SK-N-SH treated with all-trans-retinoic acid at 6 μM for 48 hours (cell line): ENCODE measurements around the gene GDI2.

Source experiments
- ATAC-seq: fragments of 200-7000 bp; cut with Tn5 transposase; 3 replicates; pipeline ENCODE4 v1.9.1; 2020; ENCODE audit warnings: mild to moderate bottlenecking, moderate library complexity
- ARNTL ChIP-seq: fragments of 450-650 bp; formaldehyde crosslinking; IDR thresholded peaks from 2 replicates; pipeline ENCODE4 v1.5.0; 2020; ENCODE audit warnings: low read depth, mild to moderate bottlenecking, moderate library complexity, borderline replicate concordance
- BACH2 ChIP-seq: fragments of 250-450 bp; sonication (Bioruptor Pico); IDR thresholded peaks from 2 replicates; pipeline ENCODE4 v1.9.0; 2021; ENCODE audit warnings: mild to moderate bottlenecking, borderline replicate concordance
- ESRRG ChIP-seq: fragments of 250-450 bp; sonication (Bioruptor Pico); IDR thresholded peaks from 2 replicates; pipeline ENCODE4 v1.6.1; 2021; ENCODE audit warnings: mild to moderate bottlenecking
- GLIS3 ChIP-seq: fragments of 250-450 bp; sonication (Bioruptor Pico); IDR thresholded peaks from 2 replicates; pipeline ENCODE4 v1.5.0; 2020; ENCODE audit warnings: mild to moderate bottlenecking, moderate library complexity
- ISL1 ChIP-seq: fragments of 250-450 bp; sonication (Bioruptor Pico); IDR thresholded peaks from 2 replicates; pipeline ENCODE4 v2.1.2; 2022; ENCODE audit warnings: mild to moderate bottlenecking, moderate library complexity
- OSR1 ChIP-seq: fragments of 250-450 bp; sonication (Bioruptor Pico); IDR thresholded peaks from 2 replicates; pipeline ENCODE4 v1.8.0; 2022; ENCODE audit warnings: moderate library complexity, mild to moderate bottlenecking, inconsistent platforms
- PPARA ChIP-seq: fragments of 250-450 bp; sonication (Bioruptor Pico); IDR thresholded peaks from 2 replicates; pipeline ENCODE4 v1.5.0; 2020; ENCODE audit warnings: mild to moderate bottlenecking, borderline replicate concordance
- RARB ChIP-seq: fragments of 250-450 bp; sonication (Bioruptor Pico); IDR thresholded peaks from 2 replicates; pipeline ENCODE4 v1.8.0; 2021; ENCODE audit warnings: mild to moderate bottlenecking, moderate library complexity
- SNAI2 ChIP-seq: fragments of 250-450 bp; sonication (Bioruptor Pico); IDR thresholded peaks from 2 replicates; pipeline ENCODE4 v1.5.0; 2020; ENCODE audit warnings: mild to moderate bottlenecking, moderate library complexity
- TCF4 ChIP-seq: fragments of 250-450 bp; sonication (Bioruptor Pico); IDR thresholded peaks from 2 replicates; pipeline ENCODE4 v1.8.0; 2021; ENCODE audit warnings: mild to moderate bottlenecking, moderate library complexity, borderline replicate concordance
- TOX ChIP-seq: fragments of 250-450 bp; sonication (Bioruptor Pico); IDR thresholded peaks from 2 replicates; pipeline ENCODE4 v1.8.0; 2021; ENCODE audit warnings: mild to moderate bottlenecking, moderate library complexity, borderline replicate concordance
- ZC3H10 ChIP-seq: fragments of 250-450 bp; sonication (Bioruptor Pico); IDR thresholded peaks from 2 replicates; pipeline ENCODE4 v1.5.1; 2021; ENCODE audit warnings: mild to moderate bottlenecking, moderate library complexity
- ZFP3 ChIP-seq: fragments of 250-450 bp; sonication (Bioruptor Pico); IDR thresholded peaks from 2 replicates; pipeline ENCODE4 v1.5.0; 2020; ENCODE audit warnings: mild to moderate bottlenecking, moderate library complexity
- ZFP30 ChIP-seq: fragments of 450-650 bp; formaldehyde crosslinking; IDR thresholded peaks from 2 replicates; pipeline ENCODE4 v1.5.0; 2022; ENCODE audit warnings: mild to moderate bottlenecking, moderate library complexity
- ZNF565 ChIP-seq: fragments of 450-650 bp; formaldehyde crosslinking; conservative IDR thresholded peaks from 2 replicates; pipeline ENCODE4 v1.5.0; 2020; ENCODE audit warnings: low read depth, mild to moderate bottlenecking, moderate library complexity
- ZNF70 ChIP-seq: fragments of 450-650 bp; formaldehyde crosslinking; IDR thresholded peaks from 2 replicates; pipeline ENCODE4 v1.5.0; 2020; ENCODE audit warnings: mild to moderate bottlenecking, moderate library complexity
- TF ChIP-seq, protein P1 (sequence below): fragments of 250-450 bp; sonication (Bioruptor Pico); IDR thresholded peaks from 2 replicates; pipeline ENCODE4 v1.5.1; 2020; ENCODE audit warnings: low read depth, mild to moderate bottlenecking, moderate library complexity
- TF ChIP-seq, protein P2 (sequence below): fragments of 250-450 bp; sonication (Bioruptor Pico); IDR thresholded peaks from 2 replicates; pipeline ENCODE4 v1.8.0; 2020; ENCODE audit warnings: mild to moderate bottlenecking, moderate library complexity, borderline replicate concordance
- TF ChIP-seq, protein P3 (sequence below): fragments of 250-450 bp; sonication (Bioruptor Pico); IDR thresholded peaks from 2 replicates; pipeline ENCODE4 v1.5.0; 2020; ENCODE audit warnings: mild to moderate bottlenecking, moderate library complexity
- TF ChIP-seq, protein P4 (sequence below): fragments of 250-450 bp; sonication (Bioruptor Pico); IDR thresholded peaks from 2 replicates; pipeline ENCODE4 v1.5.1; 2021; ENCODE audit warnings: mild to moderate bottlenecking, moderate library complexity
- TF ChIP-seq, protein P5 (sequence below): fragments of 250-450 bp; sonication (Bioruptor Pico); IDR thresholded peaks from 2 replicates; pipeline ENCODE4 v1.8.0; 2021; ENCODE audit warnings: low read depth, mild to moderate bottlenecking, moderate library complexity, borderline replicate concordance

Gene GDI2

DNA sequence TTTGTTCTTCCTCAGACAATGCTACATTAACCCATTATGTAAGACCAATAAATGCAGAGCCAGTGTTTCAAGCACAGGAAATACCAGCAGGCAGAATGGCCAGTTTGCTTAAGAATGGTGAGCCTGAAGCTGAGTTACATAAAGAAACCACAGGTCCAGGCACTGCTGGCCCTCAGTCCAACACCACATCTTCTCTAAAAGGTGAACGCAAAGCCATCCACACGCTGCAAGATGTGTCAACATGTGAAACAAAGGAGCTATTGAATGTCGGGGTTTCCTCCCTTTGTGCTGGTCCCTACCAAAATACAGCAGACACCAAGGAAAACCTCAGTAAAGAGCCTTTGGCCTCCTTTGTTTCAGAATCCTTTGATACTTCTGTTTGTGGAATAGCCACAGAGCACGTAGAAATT, 64.8 kb downstream of the GDI2 start:
- TF ChIP-seq, protein P1, sequence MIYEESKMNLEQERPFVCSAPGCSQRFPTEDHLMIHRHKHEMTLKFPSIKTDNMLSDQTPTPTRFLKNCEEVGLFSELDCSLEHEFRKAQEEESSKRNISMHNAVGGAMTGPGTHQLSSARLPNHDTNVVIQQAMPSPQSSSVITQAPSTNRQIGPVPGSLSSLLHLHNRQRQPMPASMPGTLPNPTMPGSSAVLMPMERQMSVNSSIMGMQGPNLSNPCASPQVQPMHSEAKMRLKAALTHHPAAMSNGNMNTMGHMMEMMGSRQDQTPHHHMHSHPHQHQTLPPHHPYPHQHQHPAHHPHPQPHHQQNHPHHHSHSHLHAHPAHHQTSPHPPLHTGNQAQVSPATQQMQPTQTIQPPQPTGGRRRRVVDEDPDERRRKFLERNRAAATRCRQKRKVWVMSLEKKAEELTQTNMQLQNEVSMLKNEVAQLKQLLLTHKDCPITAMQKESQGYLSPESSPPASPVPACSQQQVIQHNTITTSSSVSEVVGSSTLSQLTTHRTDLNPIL (CRISPR knock-in tag) = no peak
- no peak for TF ChIP-seq ZNF70 (CRISPR knock-in tag)
- ATAC-seq = no peak

DNA sequence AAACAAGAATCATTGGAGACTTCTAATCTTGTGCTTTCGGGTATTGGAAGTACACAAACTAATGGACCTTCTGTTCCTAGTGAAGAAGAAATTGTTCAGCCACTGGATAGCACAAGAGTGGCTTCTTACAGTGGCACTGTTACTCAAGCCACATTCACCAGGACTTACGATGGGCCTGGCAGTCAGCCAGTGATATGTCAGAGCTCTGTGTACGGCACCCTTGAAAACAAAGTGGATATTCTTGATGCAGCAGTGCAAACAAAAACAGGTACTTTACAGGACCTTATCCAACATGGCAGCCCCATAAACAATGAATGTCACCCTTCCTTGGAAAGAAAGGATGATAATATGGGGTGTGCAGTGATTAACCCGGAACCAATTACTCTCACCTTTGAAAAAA, 67.0 kb downstream of the GDI2 start:
- TF ChIP-seq ZFP30 (CRISPR knock-in tag) (no peak), PPARA (CRISPR knock-in tag) (no peak), SNAI2 (CRISPR knock-in tag) (no peak), OSR1 (CRISPR knock-in tag) (no peak), TOX (CRISPR knock-in tag) (no peak), BACH2 (no peak), GLIS3 (CRISPR knock-in tag) (no peak), ZC3H10 (CRISPR knock-in tag) (no peak), RARB (CRISPR knock-in tag) (no peak), ZNF565 (CRISPR knock-in tag) (no peak), ISL1 (no peak), TCF4 (no peak), ZFP3 (CRISPR knock-in tag) (no peak), ARNTL (CRISPR knock-in tag) (no peak), ESRRG (no peak)
- TF ChIP-seq, protein P2, sequence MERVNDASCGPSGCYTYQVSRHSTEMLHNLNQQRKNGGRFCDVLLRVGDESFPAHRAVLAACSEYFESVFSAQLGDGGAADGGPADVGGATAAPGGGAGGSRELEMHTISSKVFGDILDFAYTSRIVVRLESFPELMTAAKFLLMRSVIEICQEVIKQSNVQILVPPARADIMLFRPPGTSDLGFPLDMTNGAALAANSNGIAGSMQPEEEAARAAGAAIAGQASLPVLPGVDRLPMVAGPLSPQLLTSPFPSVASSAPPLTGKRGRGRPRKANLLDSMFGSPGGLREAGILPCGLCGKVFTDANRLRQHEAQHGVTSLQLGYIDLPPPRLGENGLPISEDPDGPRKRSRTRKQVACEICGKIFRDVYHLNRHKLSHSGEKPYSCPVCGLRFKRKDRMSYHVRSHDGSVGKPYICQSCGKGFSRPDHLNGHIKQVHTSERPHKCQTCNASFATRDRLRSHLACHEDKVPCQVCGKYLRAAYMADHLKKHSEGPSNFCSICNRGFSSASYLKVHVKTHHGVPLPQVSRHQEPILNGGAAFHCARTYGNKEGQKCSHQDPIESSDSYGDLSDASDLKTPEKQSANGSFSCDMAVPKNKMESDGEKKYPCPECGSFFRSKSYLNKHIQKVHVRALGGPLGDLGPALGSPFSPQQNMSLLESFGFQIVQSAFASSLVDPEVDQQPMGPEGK (CRISPR knock-in tag) = no peak
- TF ChIP-seq, protein P3, sequence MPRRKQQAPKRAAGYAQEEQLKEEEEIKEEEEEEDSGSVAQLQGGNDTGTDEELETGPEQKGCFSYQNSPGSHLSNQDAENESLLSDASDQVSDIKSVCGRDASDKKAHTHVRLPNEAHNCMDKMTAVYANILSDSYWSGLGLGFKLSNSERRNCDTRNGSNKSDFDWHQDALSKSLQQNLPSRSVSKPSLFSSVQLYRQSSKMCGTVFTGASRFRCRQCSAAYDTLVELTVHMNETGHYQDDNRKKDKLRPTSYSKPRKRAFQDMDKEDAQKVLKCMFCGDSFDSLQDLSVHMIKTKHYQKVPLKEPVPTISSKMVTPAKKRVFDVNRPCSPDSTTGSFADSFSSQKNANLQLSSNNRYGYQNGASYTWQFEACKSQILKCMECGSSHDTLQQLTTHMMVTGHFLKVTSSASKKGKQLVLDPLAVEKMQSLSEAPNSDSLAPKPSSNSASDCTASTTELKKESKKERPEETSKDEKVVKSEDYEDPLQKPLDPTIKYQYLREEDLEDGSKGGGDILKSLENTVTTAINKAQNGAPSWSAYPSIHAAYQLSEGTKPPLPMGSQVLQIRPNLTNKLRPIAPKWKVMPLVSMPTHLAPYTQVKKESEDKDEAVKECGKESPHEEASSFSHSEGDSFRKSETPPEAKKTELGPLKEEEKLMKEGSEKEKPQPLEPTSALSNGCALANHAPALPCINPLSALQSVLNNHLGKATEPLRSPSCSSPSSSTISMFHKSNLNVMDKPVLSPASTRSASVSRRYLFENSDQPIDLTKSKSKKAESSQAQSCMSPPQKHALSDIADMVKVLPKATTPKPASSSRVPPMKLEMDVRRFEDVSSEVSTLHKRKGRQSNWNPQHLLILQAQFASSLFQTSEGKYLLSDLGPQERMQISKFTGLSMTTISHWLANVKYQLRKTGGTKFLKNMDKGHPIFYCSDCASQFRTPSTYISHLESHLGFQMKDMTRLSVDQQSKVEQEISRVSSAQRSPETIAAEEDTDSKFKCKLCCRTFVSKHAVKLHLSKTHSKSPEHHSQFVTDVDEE (CRISPR knock-in tag) = no peak
- TF ChIP-seq, protein P1 (CRISPR knock-in tag) = no peak
- TF ChIP-seq, protein P4, sequence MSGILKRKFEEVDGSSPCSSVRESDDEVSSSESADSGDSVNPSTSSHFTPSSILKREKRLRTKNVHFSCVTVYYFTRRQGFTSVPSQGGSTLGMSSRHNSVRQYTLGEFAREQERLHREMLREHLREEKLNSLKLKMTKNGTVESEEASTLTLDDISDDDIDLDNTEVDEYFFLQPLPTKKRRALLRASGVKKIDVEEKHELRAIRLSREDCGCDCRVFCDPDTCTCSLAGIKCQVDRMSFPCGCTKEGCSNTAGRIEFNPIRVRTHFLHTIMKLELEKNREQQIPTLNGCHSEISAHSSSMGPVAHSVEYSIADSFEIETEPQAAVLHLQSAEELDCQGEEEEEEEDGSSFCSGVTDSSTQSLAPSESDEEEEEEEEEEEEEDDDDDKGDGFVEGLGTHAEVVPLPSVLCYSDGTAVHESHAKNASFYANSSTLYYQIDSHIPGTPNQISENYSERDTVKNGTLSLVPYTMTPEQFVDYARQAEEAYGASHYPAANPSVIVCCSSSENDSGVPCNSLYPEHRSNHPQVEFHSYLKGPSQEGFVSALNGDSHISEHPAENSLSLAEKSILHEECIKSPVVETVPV (CRISPR knock-in tag) = no peak
- TF ChIP-seq, protein P5, sequence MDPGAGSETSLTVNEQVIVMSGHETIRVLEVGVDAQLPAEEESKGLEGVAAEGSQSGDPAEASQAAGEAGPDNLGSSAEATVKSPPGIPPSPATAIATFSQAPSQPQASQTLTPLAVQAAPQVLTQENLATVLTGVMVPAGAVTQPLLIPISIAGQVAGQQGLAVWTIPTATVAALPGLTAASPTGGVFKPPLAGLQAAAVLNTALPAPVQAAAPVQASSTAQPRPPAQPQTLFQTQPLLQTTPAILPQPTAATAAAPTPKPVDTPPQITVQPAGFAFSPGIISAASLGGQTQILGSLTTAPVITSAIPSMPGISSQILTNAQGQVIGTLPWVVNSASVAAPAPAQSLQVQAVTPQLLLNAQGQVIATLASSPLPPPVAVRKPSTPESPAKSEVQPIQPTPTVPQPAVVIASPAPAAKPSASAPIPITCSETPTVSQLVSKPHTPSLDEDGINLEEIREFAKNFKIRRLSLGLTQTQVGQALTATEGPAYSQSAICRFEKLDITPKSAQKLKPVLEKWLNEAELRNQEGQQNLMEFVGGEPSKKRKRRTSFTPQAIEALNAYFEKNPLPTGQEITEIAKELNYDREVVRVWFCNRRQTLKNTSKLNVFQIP (CRISPR knock-in tag) = no peak

DNA sequence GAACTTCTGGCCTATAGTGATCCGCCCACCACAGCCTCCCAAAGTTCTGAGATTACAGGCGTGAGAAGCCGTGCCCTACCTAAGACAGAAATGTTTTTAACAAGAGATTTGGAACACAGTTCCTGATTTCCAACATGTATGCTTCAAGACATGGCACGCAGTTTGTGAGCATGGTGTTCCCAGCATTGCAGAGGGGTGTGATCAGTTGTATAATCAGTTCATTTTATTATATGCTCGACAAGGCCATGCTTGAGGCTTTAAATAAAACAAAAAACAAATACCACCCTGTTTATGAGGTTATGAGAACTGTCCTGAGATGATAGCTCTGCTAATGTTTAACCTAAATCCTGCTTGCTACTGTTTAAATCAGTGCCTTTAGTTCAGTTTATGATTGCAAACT, 68.4 kb downstream of the GDI2 start:
- ATAC-seq = no peak
- TF ChIP-seq BACH2 (no peak), ISL1 (no peak), PPARA (CRISPR knock-in tag) (no peak), TOX (CRISPR knock-in tag) (no peak), RARB (CRISPR knock-in tag) (no peak), OSR1 (CRISPR knock-in tag) (no peak), ZFP3 (CRISPR knock-in tag) (no peak), ZNF565 (CRISPR knock-in tag) (no peak), ESRRG (no peak)
- TF ChIP-seq, protein P5 (CRISPR knock-in tag) = no peak
- TF ChIP-seq, protein P2 (CRISPR knock-in tag) = no peak

More for the DNA sequence above, 67.0 kb downstream of the GDI2 start:
- ATAC-seq = no peak
